HCT116 (cell line): ENCODE measurements around the gene ABR. TPM values are rescaled to one million over a fixed set of nuclear protein-coding genes. Genes with fewer than 3 reads are reported as not detected.

ENCODE experiments used
- ATAC-seq: fragments of 200-7000 bp; cut with Tn5 transposase; 2 replicates; pipeline ENCODE4 v1.9.1; 2020; ENCODE audit warnings: mild to moderate bottlenecking, moderate library complexity
- BruUV-seq: library from RNA; stranded (reverse); fragments of 400-500 nt; replicated peaks from 2 replicates; lab custom pipeline; 2021; lab: Mats Ljungman, UMichigan
- CTCF ChIA-PET: fragments of 300-600 bp; sonication (Branson Sonifier 250); formaldehyde crosslinking; loops from one replicate; lab custom pipeline; 2021; ENCODE audit warnings: antibody characterized with exemption; lab: Charles Lee
- POLR2A ChIA-PET: fragments of 300-600, 350-600 bp; sonication (Branson Sonifier 250); formaldehyde crosslinking; loops from one replicate; lab custom pipeline; 2021; ENCODE audit warnings: antibody characterized with exemption; lab: Charles Lee
- RAD21 ChIA-PET, 2 experiments: fragments of 300-600 bp; sonication (Branson Sonifier 250); formaldehyde crosslinking; loops; one replicate each; lab custom pipeline; 2023; ENCODE audit warnings: low total read pairs in 2 of 2; ENCODE audit not compliant: uncharacterized antibody in 2 of 2, unreplicated experiment in 2 of 2, low non-redundant PET in 1 of 2; lab: Charles Lee
- DNase-seq: peaks from one replicate; pipeline ENCODE4 v3.0.0-alpha.2; 2010; ENCODE audit warnings: low read depth, low spot score
- H2AFZ ChIP-seq: fragments of 200-600 bp; shearing (Covaris generic), sonication (generic); 2 replicates; pipeline ENCODE4 v1.6.1; 2017; ENCODE audit warnings: low read depth, mixed run types, mixed read lengths, antibody characterized with exemption, low read length; ENCODE audit not compliant: poor library complexity, severe bottlenecking
- H3K27ac ChIP-seq: 2 replicates; pipeline ENCODE4 v1.5.1; 2012; ENCODE audit warnings: low read depth, low read length
- H3K27me3 ChIP-seq: fragments of 200-600 bp; sonication (generic); 2 replicates; pipeline ENCODE4 v1.6.1; 2016; ENCODE audit warnings: mixed run types, low read length, mixed read lengths; ENCODE audit not compliant: insufficient read depth
- H3K36me3 ChIP-seq, 2 experiments: fragments of 200-500 bp in 1 of 2; fragments of 200-600 bp in 1 of 2; sonication (Bioruptor generic) in 1 of 2; sonication (generic) in 1 of 2; 2 replicates each; pipeline versions ENCODE4 v1.5.1 to v1.6.1; 2014 to 2016; ENCODE audit warnings: low read length in 2 of 2, inconsistent platforms in 1 of 2, mixed read lengths in 1 of 2, mixed run types in 1 of 2; ENCODE audit not compliant: insufficient read depth in 2 of 2, control insufficient read depth in 1 of 2
- H3K4me1 ChIP-seq, 2 experiments: fragments of 200-600 bp in 1 of 2; sonication (generic) in 1 of 2; 2 replicates each; pipeline versions ENCODE4 v1.5.1 to v1.6.1; 2012 to 2017; ENCODE audit warnings: low read length in 2 of 2, inconsistent platforms in 1 of 2, mild to moderate bottlenecking in 1 of 2, mixed read lengths in 1 of 2, mixed run types in 1 of 2, moderate library complexity in 1 of 2; ENCODE audit not compliant: insufficient read depth in 2 of 2, control insufficient read depth in 1 of 2
- H3K4me2 ChIP-seq: fragments of 200-600 bp; sonication (generic); 2 replicates; pipeline ENCODE4 v1.6.1; 2017; ENCODE audit warnings: mixed run types, low read length, mixed read lengths
- H3K4me3 ChIP-seq, 2 experiments: fragments of 200-600 bp in 1 of 2; sonication (generic) in 1 of 2; replicated peaks in 1 of 2; 2 replicates each; pipeline ENCODE4 v1.5.1; 2011 to 2016; ENCODE audit warnings: low read length in 2 of 2, control low read depth in 1 of 2, low read depth in 1 of 2, mild to moderate bottlenecking in 1 of 2, mixed read lengths in 1 of 2, mixed run types in 1 of 2
- H3K79me2 ChIP-seq: fragments of 200-600 bp; sonication (generic); 2 replicates; pipeline ENCODE4 v1.6.1; 2017; ENCODE audit warnings: mild to moderate bottlenecking, mixed run types, low read length, moderate library complexity, mixed read lengths; ENCODE audit not compliant: insufficient read depth
- H3K9ac ChIP-seq: fragments of 200-600 bp; sonication (generic); 2 replicates; pipeline ENCODE4 v1.6.1; 2016; ENCODE audit warnings: low read length, mixed read lengths
- H3K9me2 ChIP-seq: fragments of 200-600 bp; sonication (generic), shearing (Covaris generic); 2 replicates; pipeline ENCODE4 v1.6.1; 2017; ENCODE audit warnings: mixed run types, mild to moderate bottlenecking, moderate library complexity; ENCODE audit not compliant: insufficient read depth
- H3K9me3 ChIP-seq, 2 experiments: fragments of 200-500 bp in 1 of 2; fragments of 200-600 bp in 1 of 2; sonication (Bioruptor generic) in 1 of 2; sonication (generic) in 1 of 2; 2 replicates each; pipeline ENCODE4 v1.6.1; 2014 to 2017; ENCODE audit warnings: low read length in 2 of 2, mixed read lengths in 2 of 2, inconsistent platforms in 1 of 2, low read depth in 1 of 2, mild to moderate bottlenecking in 1 of 2, mixed run types in 1 of 2, moderate library complexity in 1 of 2; ENCODE audit not compliant: control insufficient read depth in 1 of 2, insufficient read depth in 1 of 2
- H4K20me1 ChIP-seq: fragments of 200-600 bp; sonication (generic), shearing (Covaris generic); 2 replicates; pipeline ENCODE4 v1.6.1; 2017; ENCODE audit warnings: mixed run types, mild to moderate bottlenecking, moderate library complexity; ENCODE audit not compliant: insufficient read depth
- ATF3 ChIP-seq: IDR thresholded peaks from 2 replicates; pipeline ENCODE4 v1.6.1; 2012
- CTCF ChIP-seq, 3 experiments: fragments of 200-600 bp in 1 of 3; sonication (generic) in 1 of 3; IDR thresholded peaks in 2 of 3; conservative IDR thresholded peaks in 1 of 3; 2 replicates each; pipeline ENCODE4 v1.5.1; 2012 to 2017; ENCODE audit warnings: low read depth in 2 of 3, low read length in 2 of 3, antibody characterized with exemption in 1 of 3, borderline replicate concordance in 1 of 3, control low read depth in 1 of 3, mild to moderate bottlenecking in 1 of 3, mixed read lengths in 1 of 3, mixed run types in 1 of 3, moderate library complexity in 1 of 3; ENCODE audit not compliant: insufficient read depth in 1 of 3
- EGR1 ChIP-seq: IDR thresholded peaks from 2 replicates; pipeline ENCODE4 v1.6.1; 2012; ENCODE audit warnings: low read depth
- FOSL1 ChIP-seq: IDR thresholded peaks from 2 replicates; pipeline ENCODE4 v1.6.1; 2012; ENCODE audit warnings: low read depth
- MAX ChIP-seq: IDR thresholded peaks from 2 replicates; pipeline ENCODE4 v1.6.1; 2012
- POLR2A ChIP-seq: IDR thresholded peaks from 2 replicates; pipeline ENCODE4 v1.7.0; 2011; ENCODE audit warnings: borderline replicate concordance; ENCODE audit not compliant: insufficient read depth, insufficient read length; ENCODE audit errors: extremely low read depth
- RAD21 ChIP-seq: IDR thresholded peaks from 2 replicates; pipeline ENCODE4 v1.6.1; 2012; ENCODE audit warnings: low read depth, mild to moderate bottlenecking
- SRF ChIP-seq: IDR thresholded peaks from 2 replicates; pipeline ENCODE4 v1.6.1; 2012; ENCODE audit warnings: low read depth
- intact Hi-C: fragments of 100-400 bp; cut with micrococcal nuclease; formaldehyde crosslinking; loops from 2 replicates; pipeline ENCODE4 v1.10.0; 2022
- total RNA-seq: library from RNA; stranded (reverse); gene quantifications from one replicate; pipeline ENCODE4 v1.2.1, GENCODE V29; 2021; ENCODE audit not compliant: unreplicated experiment

The ABR gene
- total RNA-seq, 1 experiment from 2014 or later, result 58.5 TPM

- peaks cover 4% of the 10 kb centered on the region; the same call in 1 of the 2 replicates for H4K20me1 ChIP-seq
- H3K79me2 ChIP-seq, result peaks cover 64% of the 10 kb centered on the region
- peaks cover 56 to 76% of the 10 kb centered on the region in 2 experiments for H3K4me1 ChIP-seq
- no peaks in the 10 kb centered on the region for H3K9me2 ChIP-seq
- no peak overlapping the region for H2AFZ ChIP-seq
- TF ChIP-seq FOSL1 (no peak), CTCF (IDR thresholded peaks at IDR 0.05 in 2 of 3, conservative IDR thresholded peaks at IDR 0.05 in 1 of 3; ENCODE audit: borderline replicate concordance in 1 of 3, insufficient read depth in 1 of 3, low read depth in 2 of 3, low read length in 2 of 3) (no peak), SRF (no peak), POLR2A (no peak), RAD21 (no peak), ATF3 (no peak), EGR1 (no peak), MAX (no peak)
- H3K4me2 ChIP-seq, result peak overlapping the region; percentile 29
- ChIA-PET CTCF (no interaction called here), RAD21 (no interaction called here), POLR2A (no interaction called here)
- peaks cover 0 to 3% of the 10 kb centered on the region in 2 experiments; a peak in 1 of 4 replicates for H3K36me3 ChIP-seq
- no peak overlapping the region for H3K27ac ChIP-seq
- intact Hi-C loops, result no loop called here
- ATAC-seq, result no peak
- no peak overlapping the region for H3K4me3 ChIP-seq
- H3K9ac ChIP-seq, result no peak overlapping the region
- DNase-seq, result no peak
- no peaks in the 10 kb centered on the region for H3K27me3 ChIP-seq
- no TSS peak for BruUV-seq
- no peaks in the 10 kb centered on the region for H3K9me3 ChIP-seq
Observed at GRCh38 chr17:957856-958421, 221.8 kb downstream of the ABR start.
